T-helper 2 cell treated with Interferon-gamma antibody and Interleukin-4, amounts not matched to agents 5 μg/mL and 100 μg/mL, for 36 hours (primary cell): ENCODE measurements around the gene ESRRG.

Experiments used
- DNase-seq: peaks from one replicate; pipeline ENCODE4 v3.0.0; 2021; ENCODE audit warnings: low spot score
- H3K27ac Mint-ChIP-seq: one replicate; pipeline ENCODE4 v1.8.0; 2021; ENCODE audit warnings: mild to moderate bottlenecking, mixed read lengths
- H3K27me3 Mint-ChIP-seq: one replicate; pipeline ENCODE4 v1.8.0; 2021; ENCODE audit warnings: low read depth, mixed read lengths
- H3K36me3 Mint-ChIP-seq: one replicate; pipeline ENCODE4 v1.8.0; 2021; ENCODE audit warnings: low read depth, mixed read lengths
- H3K4me1 Mint-ChIP-seq: one replicate; pipeline ENCODE4 v1.8.0; 2021; ENCODE audit warnings: low read depth, mixed read lengths
- H3K4me3 Mint-ChIP-seq: one replicate; pipeline ENCODE4 v1.8.0; 2022; ENCODE audit warnings: mild to moderate bottlenecking, moderate library complexity, mixed read lengths
- H3K9me3 Mint-ChIP-seq: one replicate; pipeline ENCODE4 v1.8.0; 2021; ENCODE audit warnings: mixed read lengths

The ESRRG gene

GRCh38 chr1:216523043-216523442 lies 200.2 kb downstream of the ESRRG start:
- H3K9me3 Mint-ChIP-seq, result peaks cover 3% of the 10 kb centered on the region
- H3K4me1 Mint-ChIP-seq, result no peaks in the 10 kb centered on the region
- no peaks in the 10 kb centered on the region for H3K27me3 Mint-ChIP-seq
- no peaks in the 10 kb centered on the region for H3K36me3 Mint-ChIP-seq
- no peak overlapping the region for H3K4me3 Mint-ChIP-seq
- no peak for DNase-seq
- no peak overlapping the region for H3K27ac Mint-ChIP-seq

GRCh38 chr1:216521477-216521876 lies 201.8 kb downstream of the ESRRG start:
- Mint-ChIP-seq H3K9me3 (peaks cover 5% of the 10 kb centered on the region), H3K36me3 (no peaks in the 10 kb centered on the region), H3K4me1 (no peaks in the 10 kb centered on the region), H3K27me3 (no peaks in the 10 kb centered on the region), H3K27ac (no peak overlapping the region), H3K4me3 (no peak overlapping the region)
- DNase-seq, result no peak

- no peaks in the 10 kb centered on the region for H3K4me1 Mint-ChIP-seq
- no peaks in the 10 kb centered on the region for H3K36me3 Mint-ChIP-seq
- no peak for DNase-seq
- H3K9me3 Mint-ChIP-seq, result peaks cover 5% of the 10 kb centered on the region
- no peak overlapping the region for H3K4me3 Mint-ChIP-seq
- H3K27ac Mint-ChIP-seq, result no peak overlapping the region
- no peaks in the 10 kb centered on the region for H3K27me3 Mint-ChIP-seq
Observed at GRCh38 chr1:216518844-216519627, 204.2 kb downstream of the ESRRG start.

- no peak overlapping the region for H3K27ac Mint-ChIP-seq
Observed at GRCh38 chr1:216502528-216503162, 220.6 kb downstream of the ESRRG start.

GRCh38 chr1:216500273-216500967 lies 222.8 kb downstream of the ESRRG start:
- Mint-ChIP-seq H3K36me3 (no peaks in the 10 kb centered on the region), H3K4me1 (no peaks in the 10 kb centered on the region), H3K27me3 (no peaks in the 10 kb centered on the region), H3K27ac (no peak overlapping the region), H3K4me3 (no peak overlapping the region), H3K9me3 (peaks cover 8% of the 10 kb centered on the region)
- DNase-seq, result no peak

More at GRCh38 chr1:216502528-216503162, 220.6 kb downstream of the ESRRG start:
- Mint-ChIP-seq H3K4me3 (no peak overlapping the region), H3K27me3 (no peaks in the 10 kb centered on the region), H3K9me3 (peaks cover 13% of the 10 kb centered on the region), H3K4me1 (no peaks in the 10 kb centered on the region), H3K36me3 (no peaks in the 10 kb centered on the region)
- no peak for DNase-seq

GRCh38 chr1:216499581-216500272 lies 223.5 kb downstream of the ESRRG start:
- Mint-ChIP-seq H3K27me3 (no peaks in the 10 kb centered on the region), H3K4me1 (no peaks in the 10 kb centered on the region), H3K4me3 (no peak overlapping the region), H3K36me3 (no peaks in the 10 kb centered on the region), H3K27ac (no peak overlapping the region), H3K9me3 (peaks cover 8% of the 10 kb centered on the region)
- no peak for DNase-seq

GRCh38 chr1:216498277-216498676 lies 225.0 kb downstream of the ESRRG start:
- no peak overlapping the region for H3K27ac Mint-ChIP-seq
- no peaks in the 10 kb centered on the region for H3K36me3 Mint-ChIP-seq
- no peaks in the 10 kb centered on the region for H3K4me1 Mint-ChIP-seq
- H3K9me3 Mint-ChIP-seq, result peaks cover 8% of the 10 kb centered on the region
- H3K4me3 Mint-ChIP-seq, result no peak overlapping the region
- H3K27me3 Mint-ChIP-seq, result no peaks in the 10 kb centered on the region
- DNase-seq, result no peak

- no peaks in the 10 kb centered on the region for H3K36me3 Mint-ChIP-seq
- no peak for DNase-seq
- no peak overlapping the region for H3K27ac Mint-ChIP-seq
- H3K4me1 Mint-ChIP-seq, result no peaks in the 10 kb centered on the region
- H3K9me3 Mint-ChIP-seq, result peaks cover 31% of the 10 kb centered on the region
- no peaks in the 10 kb centered on the region for H3K27me3 Mint-ChIP-seq
- H3K4me3 Mint-ChIP-seq, result no peak overlapping the region
Observed at GRCh38 chr1:216485042-216485441, 238.2 kb downstream of the ESRRG start.

- Mint-ChIP-seq H3K36me3 (no peaks in the 10 kb centered on the region), H3K27me3 (no peaks in the 10 kb centered on the region), H3K4me1 (no peaks in the 10 kb centered on the region), H3K4me3 (no peak overlapping the region), H3K27ac (no peak overlapping the region), H3K9me3 (peaks cover 35% of the 10 kb centered on the region)
- no peak for DNase-seq
Observed at GRCh38 chr1:216483672-216484401, 239.4 kb downstream of the ESRRG start.

- Mint-ChIP-seq H3K4me1 (no peaks in the 10 kb centered on the region), H3K9me3 (peaks cover 35% of the 10 kb centered on the region), H3K27ac (no peak overlapping the region), H3K27me3 (no peaks in the 10 kb centered on the region), H3K36me3 (no peaks in the 10 kb centered on the region), H3K4me3 (no peak overlapping the region)
- DNase-seq, result no peak
Observed at GRCh38 chr1:216482620-216483019, 240.6 kb downstream of the ESRRG start.

- H3K4me3 Mint-ChIP-seq, result no peak overlapping the region
- H3K36me3 Mint-ChIP-seq, result no peaks in the 10 kb centered on the region
- H3K27ac Mint-ChIP-seq, result no peak overlapping the region
- peaks cover 29% of the 10 kb centered on the region for H3K9me3 Mint-ChIP-seq
- DNase-seq, result no peak
- H3K4me1 Mint-ChIP-seq, result no peaks in the 10 kb centered on the region
- no peaks in the 10 kb centered on the region for H3K27me3 Mint-ChIP-seq
Observed at GRCh38 chr1:216478238-216478637, 245.0 kb downstream of the ESRRG start.

GRCh38 chr1:216476341-216476740 lies 246.9 kb downstream of the ESRRG start:
- H3K27me3 Mint-ChIP-seq, result no peaks in the 10 kb centered on the region
- H3K36me3 Mint-ChIP-seq, result no peaks in the 10 kb centered on the region
- peaks cover 23% of the 10 kb centered on the region for H3K9me3 Mint-ChIP-seq
- H3K4me1 Mint-ChIP-seq, result no peaks in the 10 kb centered on the region
- no peak overlapping the region for H3K27ac Mint-ChIP-seq
- DNase-seq, result no peak
- no peak overlapping the region for H3K4me3 Mint-ChIP-seq

GRCh38 chr1:216475659-216476276 lies 247.5 kb downstream of the ESRRG start:
- H3K9me3 Mint-ChIP-seq, result peaks cover 19% of the 10 kb centered on the region
- no peaks in the 10 kb centered on the region for H3K27me3 Mint-ChIP-seq
- DNase-seq, result no peak
- no peaks in the 10 kb centered on the region for H3K36me3 Mint-ChIP-seq
- H3K4me1 Mint-ChIP-seq, result no peaks in the 10 kb centered on the region
- H3K27ac Mint-ChIP-seq, result no peak overlapping the region
- no peak overlapping the region for H3K4me3 Mint-ChIP-seq
